ENCODE data around the gene MKI67. TPM values are rescaled to one million over a fixed set of nuclear protein-coding genes. Genes with fewer than 3 reads are reported as not detected.

Gene MKI67
- total and polyA plus RNA-seq, 10 of the 15 experiments (the other 5 are each of a cell fraction or from before 2014, with no cell fraction given), result 22.3 to 183 (median 82.9) TPM

GRCh38 chr10:128147064-128147463, 20.8 kb upstream of the MKI67 start:
- ATAC-seq (peak; percentile 87), FAIRE-seq (no peak), DNase-seq (ENCODE audit: low read depth, low spot score) (peak; percentile 45)
- peaks cover 8% of the 10 kb centered on the region for H3K4me1 ChIP-seq (ENCODE audit: control insufficient read depth, insufficient read depth, low read length)
- no peaks in the 10 kb centered on the region for H3K27me3 ChIP-seq (replicated peaks in 1 of 2; ENCODE audit: control insufficient read depth in 2 of 2, insufficient read depth in 2 of 2, low read length in 1 of 2)
- no peaks in the 10 kb centered on the region for H4K20me1 ChIP-seq (ENCODE audit: control insufficient read depth, insufficient read depth)
- intact Hi-C loops (cut with micrococcal nuclease; ENCODE audit: unreplicated experiment) (no loop called here), in situ Hi-C loops (cut with MboI) (no loop called here)
- ChIA-PET POLR2A (interaction anchor here (0.9 kb wide), 1 partner anchor 20 kb away, joined by 3 read pairs; no protein-coding TSS in a partner anchor), RAD21 (ENCODE audit: unreplicated experiment) (no interaction called here), CTCF (interaction anchor here (0.6 to 1.3 kb wide), 3 partner anchors 9 to 112 kb away, joined by 3 to 6 read pairs (median 4); no protein-coding TSS in a partner anchor), SMC1A (ENCODE audit: uncharacterized antibody, unreplicated experiment) (interaction anchor here (1.0 to 1.9 kb wide), 4 partner anchors 9 to 83 kb away, joined by 4 read pairs; partner anchors contain the start of gene MKI67)
- no peak overlapping the region for H3K4me3 ChIP-seq
- no peak overlapping the region for H3K27ac ChIP-seq (ENCODE audit: control insufficient read depth, insufficient read depth)
- H3K9ac ChIP-seq (ENCODE audit: control insufficient read depth, insufficient read depth, low read length), result no peak overlapping the region
- no peaks in the 10 kb centered on the region for H3K36me3 ChIP-seq (ENCODE audit: control insufficient read depth in 2 of 2, insufficient read depth in 2 of 2, low read length in 1 of 2)
- no peaks in the 10 kb centered on the region for H3K79me2 ChIP-seq (ENCODE audit: control insufficient read depth, insufficient read depth, low read length)
- BruUV-seq (replicated peaks), result no TSS peak
- no peaks in the 10 kb centered on the region; the same call in 2 of the 3 replicates for H3K9me3 ChIP-seq (replicated peaks; ENCODE audit: control insufficient read depth, insufficient read depth, low read length)
- H2AFZ ChIP-seq (ENCODE audit: control insufficient read depth, low read depth, low read length), result peak overlapping the region; percentile 53
- 0% methylated on average over 4 of the region's 4 CpGs for WGBS (ENCODE audit: insufficient coverage, insufficient replicate concordance, low lambda C conversion rate, missing lambda C conversion rate)
- peak overlapping the region; percentile 38; the same call in 1 of the 2 replicates for H3K4me2 ChIP-seq (ENCODE audit: control insufficient read depth, insufficient read depth)
- TF ChIP-seq SREBF2 (IDR thresholded peaks at IDR 0.05; ENCODE audit: low read length), result no peak
- no peak for TF ChIP-seq BCL3 (IDR thresholded peaks at IDR 0.05; ENCODE audit: borderline replicate concordance, insufficient read depth, low read depth, low read length, poor library complexity, severe bottlenecking)
- no peak for TF ChIP-seq CHD4 (IDR thresholded peaks at IDR 0.05)
- no peak for TF ChIP-seq GATAD2B (conservative IDR thresholded peaks at IDR 0.05; ENCODE audit: low read depth)
- TF ChIP-seq SIN3A (IDR thresholded peaks at IDR 0.05; ENCODE audit: low read depth, low read length), result no peak
- no peak for TF ChIP-seq FOS (IDR thresholded peaks at IDR 0.05; ENCODE audit: borderline replicate concordance, extremely low read depth, insufficient read length)
- no peak for TF ChIP-seq MTA3 (IDR thresholded peaks at IDR 0.05; ENCODE audit: borderline replicate concordance, low read length)
- no peak for TF ChIP-seq CTCF (IDR thresholded peaks at IDR 0.05 in 2 of 3, conservative IDR thresholded peaks at IDR 0.05 in 1 of 3; ENCODE audit: control insufficient read depth in 2 of 3, extremely low read depth in 1 of 3, insufficient read depth in 1 of 3, low read depth in 3 of 3, low read length in 3 of 3)
- no peak for TF ChIP-seq ZBTB11 (CRISPR knock-in tag; IDR thresholded peaks at IDR 0.05)
- TF ChIP-seq POLR2A (IDR thresholded peaks at IDR 0.05; ENCODE audit: low read depth, low read length), result no peak
- peak; percentile 47 to 61; a peak in 3 of 4 replicates for TF ChIP-seq IKZF2 (IDR thresholded peaks at IDR 0.05)
- no peak for TF ChIP-seq ZBED1 (IDR thresholded peaks at IDR 0.05; ENCODE audit: borderline replicate concordance)
- TF ChIP-seq RUNX3 (IDR thresholded peaks at IDR 0.05; ENCODE audit: low read length), result peak; percentile 33; the same call in 1 of the 2 replicates
- TF ChIP-seq RCOR1 (conservative IDR thresholded peaks at IDR 0.05; ENCODE audit: low read depth, low read length), result no peak
- no peak for TF ChIP-seq E2F8 (IDR thresholded peaks at IDR 0.05; ENCODE audit: low read depth, partially characterized antibody)
- TF ChIP-seq RELA (IDR thresholded peaks at IDR 0.05; ENCODE audit: borderline replicate concordance, partially characterized antibody), result no peak
